Measurements from ENCODE around the gene ADSL.

Gene ADSL

GRCh38 chr22:40328546-40329456, 17.5 kb upstream of the ADSL start:
- no peak for DNase-seq

GRCh38 chr22:40329466-40329865, 16.8 kb upstream of the ADSL start:
- DNase-seq = no peak

- no peak for DNase-seq
Observed at GRCh38 chr22:40330086-40330485, 16.2 kb upstream of the ADSL start.

GRCh38 chr22:40330615-40331014, 15.7 kb upstream of the ADSL start:
- DNase-seq = no peak

GRCh38 chr22:40331706-40332105, 14.6 kb upstream of the ADSL start:
- no peak for DNase-seq

GRCh38 chr22:40332319-40332781, 13.9 kb upstream of the ADSL start:
- no peak for DNase-seq

GRCh38 chr22:40334060-40334459, 12.2 kb upstream of the ADSL start:
- no peak for DNase-seq

- DNase-seq = no peak
Observed at GRCh38 chr22:40334899-40335298, 11.4 kb upstream of the ADSL start.

- no peak for DNase-seq
Observed at GRCh38 chr22:40335358-40335757, 10.9 kb upstream of the ADSL start.

GRCh38 chr22:40340044-40340443, 6.3 kb upstream of the ADSL start:
- no peak for DNase-seq

- DNase-seq = no peak
Observed at GRCh38 chr22:40341604-40342003, 4.7 kb upstream of the ADSL start.

- no peak for DNase-seq
Observed at GRCh38 chr22:40342521-40342920, 3.8 kb upstream of the ADSL start.

- no peak for DNase-seq
Observed at GRCh38 chr22:40345271-40345670, 1.0 kb upstream of the ADSL start.

- DNase-seq = no peak
Observed at GRCh38 chr22:40345815-40346184, 500 bp upstream of the ADSL start.

GRCh38 chr22:40347300-40347699, 1.0 kb downstream of the ADSL start:
- no peak for DNase-seq

GRCh38 chr22:40348025-40348658, 1.8 kb downstream of the ADSL start:
- peak; percentile 15 for DNase-seq

- no peak for DNase-seq
Observed at GRCh38 chr22:40352763-40353162, 6.5 kb downstream of the ADSL start.

GRCh38 chr22:40361100-40361499, 14.8 kb downstream of the ADSL start:
- no peak for DNase-seq

- DNase-seq = no peak
Observed at GRCh38 chr22:40363059-40363458, 16.8 kb downstream of the ADSL start.

GRCh38 chr22:40364431-40364830, 18.1 kb downstream of the ADSL start:
- DNase-seq = no peak

- no peak for DNase-seq
Observed at GRCh38 chr22:40366068-40366467, 19.8 kb downstream of the ADSL start.

GRCh38 chr22:40367342-40367741, 21.0 kb downstream of the ADSL start:
- DNase-seq = no peak

- DNase-seq = no peak
Observed at GRCh38 chr22:40368016-40368415, 21.7 kb downstream of the ADSL start.

GRCh38 chr22:40368836-40369235, 22.5 kb downstream of the ADSL start:
- DNase-seq = no peak
